Activated naive CD4-positive, alpha-beta T cell treated with anti-CD3 and anti-CD28 coated beads for 36 hours (primary cell): Measurements from ENCODE around the gene LAYN. TPM values are rescaled to one million over a fixed set of nuclear protein-coding genes. Genes with fewer than 3 reads are reported as not detected.

Experiments
- CTCF ChIA-PET: fragments of 350-600 bp; sonication (Branson Sonifier 250); formaldehyde crosslinking; loops from one replicate; lab custom pipeline; 2021; ENCODE audit warnings: antibody characterized with exemption; lab: Charles Lee
- DNase-seq: peaks from one replicate; pipeline ENCODE4 v3.0.0-alpha.2; 2020
- H3K27ac Mint-ChIP-seq: one replicate; pipeline ENCODE4 v1.8.0; 2021; ENCODE audit warnings: mild to moderate bottlenecking, mixed read lengths
- H3K27me3 Mint-ChIP-seq: one replicate; pipeline ENCODE4 v1.8.0; 2021; ENCODE audit warnings: low read depth, mixed read lengths
- H3K36me3 Mint-ChIP-seq: one replicate; pipeline ENCODE4 v1.8.0; 2021; ENCODE audit warnings: low read depth, mixed read lengths
- H3K4me1 Mint-ChIP-seq: one replicate; pipeline ENCODE4 v1.8.0; 2021; ENCODE audit warnings: low read depth, mixed read lengths
- H3K4me3 Mint-ChIP-seq: one replicate; pipeline ENCODE4 v1.8.0; 2021; ENCODE audit warnings: mild to moderate bottlenecking, moderate library complexity, mixed read lengths
- H3K9me3 Mint-ChIP-seq: one replicate; pipeline ENCODE4 v1.8.0; 2021; ENCODE audit warnings: mixed read lengths
- intact Hi-C: fragments of 100-400 bp; cut with micrococcal nuclease; formaldehyde crosslinking; loops from one replicate; pipeline ENCODE4 v1.15.1; 2023
- total RNA-seq, 2 experiments: library from RNA; stranded (reverse); gene quantifications; one replicate each; pipeline ENCODE4 v1.2.3, GENCODE V29; 2021

The LAYN gene
- total RNA-seq, 2 experiments from 2014 or later = 3.5 to 4.1 TPM

- Mint-ChIP-seq H3K9me3 (no peaks in the 10 kb centered on the region), H3K4me3 (no peak overlapping the region), H3K36me3 (no peaks in the 10 kb centered on the region), H3K27ac (no peak overlapping the region), H3K27me3 (peaks cover 10% of the 10 kb centered on the region), H3K4me1 (peaks cover 41% of the 10 kb centered on the region)
- CTCF ChIA-PET = no interaction called here
- intact Hi-C loops = no loop called here
- DNase-seq = peak; percentile 18
Observed at GRCh38 chr11:111518668-111519067, 21.9 kb upstream of the LAYN start.

GRCh38 chr11:111520560-111520959 lies 20.0 kb upstream of the LAYN start:
- Mint-ChIP-seq H3K36me3 (no peaks in the 10 kb centered on the region), H3K27ac (peak overlapping the region; percentile 16), H3K4me3 (no peak overlapping the region), H3K4me1 (peaks cover 42% of the 10 kb centered on the region), H3K9me3 (no peaks in the 10 kb centered on the region), H3K27me3 (peaks cover 3% of the 10 kb centered on the region)
- DNase-seq = no peak
- CTCF ChIA-PET = no interaction called here
- intact Hi-C loops = loop anchor here (2.0 kb wide), 1 partner anchor 144 kb away; no protein-coding TSS in a partner anchor

GRCh38 chr11:111521135-111521534 lies 19.4 kb upstream of the LAYN start:
- Mint-ChIP-seq H3K4me3 (no peak overlapping the region), H3K9me3 (no peaks in the 10 kb centered on the region), H3K27me3 (peaks cover 3% of the 10 kb centered on the region), H3K27ac (peak overlapping the region; percentile 16), H3K4me1 (peaks cover 47% of the 10 kb centered on the region), H3K36me3 (no peaks in the 10 kb centered on the region)
- DNase-seq = no peak
- CTCF ChIA-PET = no interaction called here
- intact Hi-C loops = loop anchor here (1.0 to 2.0 kb wide), 3 partner anchors 10 to 144 kb away; no protein-coding TSS in a partner anchor

DNA sequence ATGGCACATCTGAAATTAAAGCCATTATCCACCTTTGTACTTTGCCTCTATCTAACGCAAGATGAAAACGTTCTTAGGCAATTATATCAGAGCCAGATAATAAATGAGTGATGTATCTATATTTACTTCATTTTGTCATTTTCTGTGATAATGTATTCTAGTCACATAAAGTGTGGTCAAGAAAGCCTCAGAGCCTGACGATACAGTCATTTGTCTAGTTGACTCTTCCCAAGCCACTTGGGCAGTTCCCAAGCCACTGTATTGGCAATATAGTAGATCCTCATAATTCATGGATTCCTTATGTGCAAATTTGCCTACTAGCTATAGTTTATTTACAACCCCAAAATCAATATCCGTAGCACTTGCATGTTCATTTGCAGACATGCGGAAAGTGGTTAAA lies 18.1 kb upstream of the LAYN start:
- peaks cover 3% of the 10 kb centered on the region for H3K27me3 Mint-ChIP-seq

DNA sequence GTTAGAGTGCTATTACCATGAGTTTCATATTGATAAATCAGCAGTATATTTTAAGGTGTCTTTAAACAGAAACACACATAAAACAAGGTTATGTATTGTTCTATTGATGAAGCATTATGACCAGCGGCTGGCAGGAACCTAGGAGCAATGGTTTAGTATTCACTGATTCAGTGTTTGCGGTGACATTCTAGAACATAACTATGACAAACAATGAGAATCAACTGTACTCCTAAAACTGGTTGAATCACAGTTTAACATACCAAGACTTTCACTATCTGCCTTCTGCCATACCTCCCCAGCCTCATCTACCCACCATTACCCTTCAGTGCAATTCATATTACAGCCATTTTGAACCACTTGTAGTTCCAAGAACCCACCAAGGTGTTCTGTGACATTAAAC lies 17.2 kb upstream of the LAYN start:
- H3K36me3 Mint-ChIP-seq = no peaks in the 10 kb centered on the region
- DNase-seq = peak; percentile 26
- peaks cover 66% of the 10 kb centered on the region for H3K4me1 Mint-ChIP-seq
- no peaks in the 10 kb centered on the region for H3K9me3 Mint-ChIP-seq
- no peak overlapping the region for H3K27ac Mint-ChIP-seq
- CTCF ChIA-PET = interaction anchor here (1.0 to 1.2 kb wide), 2 partner anchors 96 to 1319 kb away, joined by 3 to 4 read pairs; no protein-coding TSS in a partner anchor
- intact Hi-C loops = no loop called here
- H3K27me3 Mint-ChIP-seq = peaks cover 3% of the 10 kb centered on the region
- H3K4me3 Mint-ChIP-seq = no peak overlapping the region

More for the DNA sequence above, 18.1 kb upstream of the LAYN start:
- CTCF ChIA-PET = interaction anchor here (1.2 kb wide), 1 partner anchor 95 kb away, joined by 3 read pairs; no protein-coding TSS in a partner anchor
- intact Hi-C loops = no loop called here
- Mint-ChIP-seq H3K27ac (no peak overlapping the region), H3K36me3 (no peaks in the 10 kb centered on the region), H3K4me3 (no peak overlapping the region), H3K4me1 (peaks cover 58% of the 10 kb centered on the region), H3K9me3 (no peaks in the 10 kb centered on the region)
- no peak for DNase-seq

DNA sequence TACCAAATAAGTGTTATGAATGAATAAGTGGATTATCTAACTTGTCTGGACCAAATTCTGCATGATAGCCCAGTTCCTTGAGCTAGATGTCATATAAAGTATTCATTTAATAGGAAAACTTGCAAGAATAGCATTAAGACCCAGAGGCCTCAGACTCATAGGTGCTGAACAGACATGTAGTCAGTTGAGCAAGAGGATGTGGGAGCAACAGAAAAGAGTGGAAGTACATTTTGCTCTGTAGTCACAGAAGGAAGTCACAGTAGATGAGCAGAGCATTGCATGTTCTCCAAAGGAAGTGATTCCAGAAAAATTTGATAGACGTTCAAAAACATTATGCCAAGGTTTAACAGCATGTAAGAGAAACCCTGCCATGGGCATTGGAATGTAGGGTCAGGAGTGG lies 16.5 kb upstream of the LAYN start:
- no peak overlapping the region for H3K4me3 Mint-ChIP-seq
- no peaks in the 10 kb centered on the region for H3K36me3 Mint-ChIP-seq
- H3K9me3 Mint-ChIP-seq = no peaks in the 10 kb centered on the region
- peaks cover 3% of the 10 kb centered on the region for H3K27me3 Mint-ChIP-seq
- intact Hi-C loops = no loop called here
- DNase-seq = no peak
- H3K27ac Mint-ChIP-seq = no peak overlapping the region
- CTCF ChIA-PET = no interaction called here
- H3K4me1 Mint-ChIP-seq = peaks cover 70% of the 10 kb centered on the region

- H3K9me3 Mint-ChIP-seq = no peaks in the 10 kb centered on the region
- DNase-seq = no peak
- H3K36me3 Mint-ChIP-seq = no peaks in the 10 kb centered on the region
- H3K4me1 Mint-ChIP-seq = peaks cover 76% of the 10 kb centered on the region
- intact Hi-C loops = no loop called here
- CTCF ChIA-PET = no interaction called here
- H3K27ac Mint-ChIP-seq = no peak overlapping the region
- H3K4me3 Mint-ChIP-seq = no peak overlapping the region
- peaks cover 3% of the 10 kb centered on the region for H3K27me3 Mint-ChIP-seq
Observed at GRCh38 chr11:111525456-111525855, 15.1 kb upstream of the LAYN start.

- CTCF ChIA-PET = interaction anchor here (1.0 kb wide), 1 partner anchor 13 kb away, joined by 3 read pairs; no protein-coding TSS in a partner anchor
- Mint-ChIP-seq H3K36me3 (no peaks in the 10 kb centered on the region), H3K4me3 (no peak overlapping the region), H3K4me1 (peaks cover 72% of the 10 kb centered on the region), H3K27me3 (peaks cover 3% of the 10 kb centered on the region), H3K27ac (peak overlapping the region; percentile 67), H3K9me3 (no peaks in the 10 kb centered on the region)
- intact Hi-C loops = loop anchor here (1.0 to 2.0 kb wide), 3 partner anchors 14 to 76 kb away; partner anchors contain the start of genes LAYN and SIK2
- peak; percentile 81 for DNase-seq
Observed at GRCh38 chr11:111526501-111526900, 14.0 kb upstream of the LAYN start.

- intact Hi-C loops = loop anchor here (2.0 kb wide), 2 partner anchors 14 to 28 kb away; partner anchors contain the start of gene LAYN
- Mint-ChIP-seq H3K27ac (no peak overlapping the region), H3K36me3 (no peaks in the 10 kb centered on the region), H3K4me1 (peaks cover 73% of the 10 kb centered on the region), H3K27me3 (peaks cover 3% of the 10 kb centered on the region), H3K4me3 (no peak overlapping the region), H3K9me3 (no peaks in the 10 kb centered on the region)
- no peak for DNase-seq
- CTCF ChIA-PET = interaction anchor here (1.0 kb wide), 1 partner anchor 14 kb away, joined by 3 read pairs; no protein-coding TSS in a partner anchor
Observed at GRCh38 chr11:111527279-111527678, 13.2 kb upstream of the LAYN start.

GRCh38 chr11:111528557-111528956 lies 12.0 kb upstream of the LAYN start:
- CTCF ChIA-PET = interaction anchor here (1.0 kb wide), 1 partner anchor 74 kb away, joined by 4 read pairs; no protein-coding TSS in a partner anchor
- intact Hi-C loops = loop anchor here (1.0 to 2.0 kb wide), 3 partner anchors 74 to 410 kb away; no protein-coding TSS in a partner anchor

DNA sequence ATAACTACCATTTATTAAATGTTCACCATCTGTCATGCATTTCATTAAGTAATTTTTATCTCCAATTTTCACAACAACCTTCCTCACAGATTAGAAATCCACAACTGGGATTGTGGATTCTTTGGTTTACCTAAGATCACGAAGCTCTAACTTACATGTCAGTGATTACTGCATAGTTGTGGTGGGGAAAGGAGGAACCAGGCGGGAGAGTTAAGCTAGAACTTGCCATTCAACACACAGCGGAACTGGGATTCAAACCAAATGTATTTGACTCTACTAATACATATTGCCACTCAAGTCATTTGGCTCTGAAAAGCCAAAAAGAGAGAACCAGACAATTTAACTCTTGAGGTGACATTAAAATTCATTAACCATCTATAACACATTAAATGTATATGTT lies 10.4 kb upstream of the LAYN start:
- peaks cover 63% of the 10 kb centered on the region for H3K4me1 Mint-ChIP-seq
- no peaks in the 10 kb centered on the region for H3K36me3 Mint-ChIP-seq
- no peak for DNase-seq
- no peaks in the 10 kb centered on the region for H3K9me3 Mint-ChIP-seq
- H3K27me3 Mint-ChIP-seq = peaks cover 6% of the 10 kb centered on the region
- no peak overlapping the region for H3K4me3 Mint-ChIP-seq
- H3K27ac Mint-ChIP-seq = no peak overlapping the region
- intact Hi-C loops = loop anchor here (5.0 kb wide), 1 partner anchor 698 kb away; no protein-coding TSS in a partner anchor
- CTCF ChIA-PET = interaction anchor here (2.0 kb wide), 1 partner anchor 9 kb away, joined by 4 read pairs; no protein-coding TSS in a partner anchor

More at GRCh38 chr11:111528557-111528956, 12.0 kb upstream of the LAYN start:
- H3K27ac Mint-ChIP-seq = peak overlapping the region; percentile 84
- peaks cover 71% of the 10 kb centered on the region for H3K4me1 Mint-ChIP-seq
- H3K27me3 Mint-ChIP-seq = peaks cover 3% of the 10 kb centered on the region
- no peaks in the 10 kb centered on the region for H3K9me3 Mint-ChIP-seq
- DNase-seq = peak; percentile 65
- no peak overlapping the region for H3K4me3 Mint-ChIP-seq
- no peaks in the 10 kb centered on the region for H3K36me3 Mint-ChIP-seq

DNA sequence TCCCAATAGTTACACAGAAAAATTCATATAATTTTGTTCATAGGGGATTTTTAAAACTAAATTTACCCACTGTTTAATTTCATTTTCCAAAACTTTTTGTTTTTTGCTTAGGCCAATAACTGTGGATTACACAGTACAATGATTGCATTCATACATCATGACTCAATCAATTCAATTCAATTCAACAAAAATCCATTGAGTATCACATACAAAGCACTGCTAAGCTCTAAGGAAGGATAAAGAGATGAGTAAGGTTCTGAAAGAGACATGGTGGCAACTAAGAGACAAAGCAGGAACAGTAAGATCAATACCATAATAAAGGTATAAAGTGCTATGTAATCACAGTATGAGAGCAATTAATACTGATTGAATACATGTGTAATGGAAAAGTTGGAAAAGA lies 9.4 kb upstream of the LAYN start:
- peak overlapping the region; percentile 14 for H3K27ac Mint-ChIP-seq
- H3K4me1 Mint-ChIP-seq = peaks cover 53% of the 10 kb centered on the region
- DNase-seq = no peak
- CTCF ChIA-PET = interaction anchor here (1.8 to 2.0 kb wide), 2 partner anchors 8 to 19 kb away, joined by 4 to 7 read pairs; partner anchors contain the start of gene BTG4
- H3K27me3 Mint-ChIP-seq = peaks cover 10% of the 10 kb centered on the region
- H3K4me3 Mint-ChIP-seq = no peak overlapping the region
- intact Hi-C loops = loop anchor here (1.0 to 5.0 kb wide), 6 partner anchors 8 to 1182 kb away; partner anchors contain the start of gene PPP2R1B
- no peaks in the 10 kb centered on the region for H3K9me3 Mint-ChIP-seq
- no peaks in the 10 kb centered on the region for H3K36me3 Mint-ChIP-seq
